ENCODE data around the gene E2F7.

GRCh38 chr12:77033658-77034536, 31.5 kb downstream of the E2F7 start:
- TF ChIP-seq MEF2A (IDR thresholded peaks at IDR 0.05; ENCODE audit: borderline replicate concordance, low read depth) = no peak
- TF ChIP-seq, protein P1, sequence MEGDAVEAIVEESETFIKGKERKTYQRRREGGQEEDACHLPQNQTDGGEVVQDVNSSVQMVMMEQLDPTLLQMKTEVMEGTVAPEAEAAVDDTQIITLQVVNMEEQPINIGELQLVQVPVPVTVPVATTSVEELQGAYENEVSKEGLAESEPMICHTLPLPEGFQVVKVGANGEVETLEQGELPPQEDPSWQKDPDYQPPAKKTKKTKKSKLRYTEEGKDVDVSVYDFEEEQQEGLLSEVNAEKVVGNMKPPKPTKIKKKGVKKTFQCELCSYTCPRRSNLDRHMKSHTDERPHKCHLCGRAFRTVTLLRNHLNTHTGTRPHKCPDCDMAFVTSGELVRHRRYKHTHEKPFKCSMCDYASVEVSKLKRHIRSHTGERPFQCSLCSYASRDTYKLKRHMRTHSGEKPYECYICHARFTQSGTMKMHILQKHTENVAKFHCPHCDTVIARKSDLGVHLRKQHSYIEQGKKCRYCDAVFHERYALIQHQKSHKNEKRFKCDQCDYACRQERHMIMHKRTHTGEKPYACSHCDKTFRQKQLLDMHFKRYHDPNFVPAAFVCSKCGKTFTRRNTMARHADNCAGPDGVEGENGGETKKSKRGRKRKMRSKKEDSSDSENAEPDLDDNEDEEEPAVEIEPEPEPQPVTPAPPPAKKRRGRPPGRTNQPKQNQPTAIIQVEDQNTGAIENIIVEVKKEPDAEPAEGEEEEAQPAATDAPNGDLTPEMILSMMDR (IDR thresholded peaks at IDR 0.05) = no peak
- TF ChIP-seq MXI1 (IDR thresholded peaks at IDR 0.05; ENCODE audit: low read depth, low read length) = no peak
- no peak for TF ChIP-seq USF2 (IDR thresholded peaks at IDR 0.05; ENCODE audit: borderline replicate concordance, low read depth, low read length)
- no peak for TF ChIP-seq TAF1 (IDR thresholded peaks at IDR 0.05; ENCODE audit: borderline replicate concordance, low read depth, low read length)

Measured in SK-N-SH (cell line).